HFFc6 (cell line): ENCODE measurements around the gene PSG1. TPM values are rescaled to one million over a fixed set of nuclear protein-coding genes. Genes with fewer than 3 reads are reported as not detected.

Experiments
- DNase-seq: peaks from one replicate; pipeline ENCODE4 v3.0.0-alpha.2; 2018
- H3K27ac Mint-ChIP-seq: 2 replicates; pipeline ENCODE4 v1.8.0; 2020; ENCODE audit warnings: mild to moderate bottlenecking, mixed read lengths
- H3K27me3 Mint-ChIP-seq: 2 replicates; pipeline ENCODE4 v1.8.0; 2021; ENCODE audit warnings: mild to moderate bottlenecking, moderate library complexity, mixed read lengths; ENCODE audit not compliant: insufficient read depth
- H3K36me3 Mint-ChIP-seq: 2 replicates; pipeline ENCODE4 v1.8.0; 2021; ENCODE audit warnings: low read depth, mixed read lengths
- H3K4me1 Mint-ChIP-seq: 2 replicates; pipeline ENCODE4 v1.8.0; 2020; ENCODE audit warnings: low read depth, mixed read lengths
- H3K4me3 Mint-ChIP-seq: 2 replicates; pipeline ENCODE4 v1.8.0; 2020; ENCODE audit warnings: mild to moderate bottlenecking, moderate library complexity, mixed read lengths
- H3K9me3 Mint-ChIP-seq: 2 replicates; pipeline ENCODE4 v1.8.0; 2020; ENCODE audit warnings: mild to moderate bottlenecking, mixed read lengths
- total RNA-seq, 6 experiments: library from RNA; stranded (reverse); fragmentation: NEBNext Ultra II Directional; extraction: Animal tissue kit (Norgen Biotek cat#: 25700); gene quantifications; 2 replicates in 1 of 6; 3 replicates in 5 of 6; pipeline ENCODE4 v1.2.3, GENCODE V29; 2021
- TF ChIP-seq, protein P1 (sequence below): fragments of 200-600 bp; sonication (generic); IDR thresholded peaks from 2 replicates; pipeline ENCODE4 v1.5.0; 2021; ENCODE audit warnings: antibody characterized with exemption, mild to moderate bottlenecking

Gene PSG1
- total RNA-seq, 6 experiments from 2014 or later: 4.3 to 10.5 (median 8.6) TPM

DNA sequence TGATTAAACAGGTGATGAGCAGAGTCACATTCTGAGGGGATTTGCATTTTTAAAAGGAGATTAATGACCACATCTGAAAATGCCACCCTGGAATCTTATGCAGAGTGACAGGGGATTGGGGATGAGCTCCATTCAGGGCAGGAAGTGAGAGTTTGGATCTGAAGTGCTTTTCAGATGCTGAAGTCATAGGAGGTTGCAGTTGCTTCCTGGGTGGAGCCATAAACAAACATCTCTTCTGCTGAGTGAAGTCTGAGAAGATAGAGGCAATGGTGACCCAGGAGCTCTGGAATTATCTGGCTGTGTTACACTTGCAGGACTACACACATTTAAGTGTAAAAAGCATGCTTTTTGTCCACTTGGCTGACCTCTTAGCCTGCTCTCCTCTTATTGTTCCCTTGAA is 62.6 kb downstream of the PSG1 start:
- Mint-ChIP-seq H3K4me1 (peaks cover 75% of the 10 kb centered on the region), H3K27me3 (peaks cover 4% of the 10 kb centered on the region; the same call in 1 of the 2 replicates), H3K27ac (peak overlapping the region; percentile 67), H3K4me3 (no peak overlapping the region), H3K9me3 (no peaks in the 10 kb centered on the region; the same call in 1 of the 2 replicates), H3K36me3 (peaks cover 30% of the 10 kb centered on the region)
- TF ChIP-seq, protein P1, sequence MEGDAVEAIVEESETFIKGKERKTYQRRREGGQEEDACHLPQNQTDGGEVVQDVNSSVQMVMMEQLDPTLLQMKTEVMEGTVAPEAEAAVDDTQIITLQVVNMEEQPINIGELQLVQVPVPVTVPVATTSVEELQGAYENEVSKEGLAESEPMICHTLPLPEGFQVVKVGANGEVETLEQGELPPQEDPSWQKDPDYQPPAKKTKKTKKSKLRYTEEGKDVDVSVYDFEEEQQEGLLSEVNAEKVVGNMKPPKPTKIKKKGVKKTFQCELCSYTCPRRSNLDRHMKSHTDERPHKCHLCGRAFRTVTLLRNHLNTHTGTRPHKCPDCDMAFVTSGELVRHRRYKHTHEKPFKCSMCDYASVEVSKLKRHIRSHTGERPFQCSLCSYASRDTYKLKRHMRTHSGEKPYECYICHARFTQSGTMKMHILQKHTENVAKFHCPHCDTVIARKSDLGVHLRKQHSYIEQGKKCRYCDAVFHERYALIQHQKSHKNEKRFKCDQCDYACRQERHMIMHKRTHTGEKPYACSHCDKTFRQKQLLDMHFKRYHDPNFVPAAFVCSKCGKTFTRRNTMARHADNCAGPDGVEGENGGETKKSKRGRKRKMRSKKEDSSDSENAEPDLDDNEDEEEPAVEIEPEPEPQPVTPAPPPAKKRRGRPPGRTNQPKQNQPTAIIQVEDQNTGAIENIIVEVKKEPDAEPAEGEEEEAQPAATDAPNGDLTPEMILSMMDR: no peak
- DNase-seq: peak; percentile 12

Other genes starting within 250 kb of the PSG1 start
- not detected for gene PSG3, start 139.2 kb downstream of the PSG1 start, total RNA-seq
- under 1 TPM in 2 of 6 experiments, not detected in 4; 0.17 to 0.32 TPM for gene PSG8, start 114.0 kb downstream of the PSG1 start, total RNA-seq
- 1 to 10 TPM in 3 of 6 experiments, under 1 TPM in 3; 0.31 to 1.1 (median 0.99) TPM for gene PSG6, start 38.2 kb upstream of the PSG1 start, total RNA-seq
- gene PSG7, start 57.5 kb upstream of the PSG1 start, total RNA-seq: under 1 TPM in 5 of 6 experiments, not detected in 1; 0.10 to 0.28 (median 0.18) TPM
- gene PSG11, start 146.8 kb upstream of the PSG1 start, total RNA-seq: under 1 TPM in 5 of 6 experiments, not detected in 1; 0.19 to 0.84 (median 0.47) TPM
- 1 to 10 TPM; 1.7 to 4.0 (median 2.9) TPM for gene PSG2, start 203.0 kb upstream of the PSG1 start, total RNA-seq